HG03139 (cell line): ENCODE measurements around the gene CHRM5.

Source experiments
- ATAC-seq: cut with Tn5 transposase; IDR thresholded peaks from one replicate; pipeline ENCODE4 v1.9.1; 2021; ENCODE audit not compliant: unreplicated experiment

CHRM5 gene

GRCh38 chr15:33968224-33968623, at the start of gene CHRM5:
Gene CHRM5, plus strand, starts transcription at chr15:33968497. Its CDS starts 94,221 bp downstream, at chr15:34062718.
- ATAC-seq: no peak

- ATAC-seq: no peak
Measured at GRCh38 chr15:33923446-33923845, 44.9 kb upstream of the CHRM5 start.

GRCh38 chr15:33926260-33926659, 42.0 kb upstream of the CHRM5 start:
- no peak for ATAC-seq

GRCh38 chr15:33932734-33933133, 35.6 kb upstream of the CHRM5 start:
- no peak for ATAC-seq

GRCh38 chr15:33934396-33934795, 33.9 kb upstream of the CHRM5 start:
- ATAC-seq: no peak

- ATAC-seq: no peak
Measured at GRCh38 chr15:33934921-33935320, 33.4 kb upstream of the CHRM5 start.

GRCh38 chr15:33941279-33942063, 26.8 kb upstream of the CHRM5 start:
- no peak for ATAC-seq

GRCh38 chr15:33946152-33946551, 22.1 kb upstream of the CHRM5 start:
- ATAC-seq: no peak

- ATAC-seq: no peak
Measured at GRCh38 chr15:33955945-33956344, 12.4 kb upstream of the CHRM5 start.

- ATAC-seq: no peak
Measured at GRCh38 chr15:33956397-33956796, 11.9 kb upstream of the CHRM5 start.

- ATAC-seq: no peak
Measured at GRCh38 chr15:33959844-33960548, 8.3 kb upstream of the CHRM5 start.

- no peak for ATAC-seq
Measured at GRCh38 chr15:33960549-33960935, 7.8 kb upstream of the CHRM5 start.

GRCh38 chr15:33963831-33964664, 4.2 kb upstream of the CHRM5 start:
- ATAC-seq: no peak

GRCh38 chr15:33964665-33965040, 3.6 kb upstream of the CHRM5 start:
- ATAC-seq: no peak

GRCh38 chr15:33968821-33969220, 524 bp downstream of the CHRM5 start:
- no peak for ATAC-seq

- no peak for ATAC-seq
Measured at GRCh38 chr15:33971811-33972210, 3.5 kb downstream of the CHRM5 start.

- no peak for ATAC-seq
Measured at GRCh38 chr15:33975022-33975565, 6.8 kb downstream of the CHRM5 start.

GRCh38 chr15:33980159-33980558, 11.9 kb downstream of the CHRM5 start:
- ATAC-seq: no peak

GRCh38 chr15:33982516-33982915, 14.2 kb downstream of the CHRM5 start:
- ATAC-seq: no peak

GRCh38 chr15:33985287-33985686, 17.0 kb downstream of the CHRM5 start:
- no peak for ATAC-seq

GRCh38 chr15:33985751-33986150, 17.5 kb downstream of the CHRM5 start:
- no peak for ATAC-seq
